Measurements from ENCODE around the gene COPB2. TPM values are rescaled to one million over a fixed set of nuclear protein-coding genes. Genes with fewer than 3 reads are reported as not detected.

The COPB2 gene
- total RNA-seq, 1 donor from 2014 or later: 113 TPM

DNA sequence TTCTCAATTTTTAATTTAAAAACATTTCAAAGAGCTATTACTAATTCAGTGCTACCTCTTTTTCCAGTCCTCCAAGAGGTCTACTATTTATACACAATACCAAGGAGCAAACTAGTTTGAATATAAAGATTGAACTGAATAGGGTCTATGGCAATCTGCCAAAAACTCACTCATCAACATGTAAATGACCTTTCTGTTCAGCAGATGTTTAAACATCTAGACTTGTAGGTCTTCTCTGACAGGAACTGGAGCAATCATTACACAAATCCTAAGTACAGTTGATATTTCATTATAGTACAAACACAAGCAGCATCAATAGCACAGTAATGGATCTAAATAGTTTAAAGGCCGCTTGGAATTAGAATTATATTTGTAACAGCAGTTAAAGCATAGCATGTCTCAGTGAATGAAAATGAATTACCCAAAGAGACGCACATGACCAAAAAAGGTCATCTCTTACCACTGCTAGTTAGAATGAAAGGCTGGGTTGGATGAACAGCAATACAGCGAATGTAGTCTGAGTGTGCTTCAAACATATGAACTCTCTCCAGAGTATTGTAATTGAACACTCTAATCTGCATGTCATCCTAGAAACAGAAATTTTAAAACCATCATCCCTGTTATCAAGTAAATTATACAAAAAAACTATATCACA, 10.7 kb downstream of the COPB2 start:
- H3K36me3 Mint-ChIP-seq (ENCODE audit: low read depth): no peaks in the 10 kb centered on the region
- H3K27me3 Mint-ChIP-seq (ENCODE audit: low read depth): no peaks in the 10 kb centered on the region
- H3K27ac Mint-ChIP-seq (ENCODE audit: unreplicated experiment): no peak overlapping the region
- no peaks in the 10 kb centered on the region for H3K9me3 Mint-ChIP-seq
- H3K4me3 Mint-ChIP-seq: no peak overlapping the region
- DNase-seq (ENCODE audit: low read depth, low spot score): no peak
- H3K4me1 Mint-ChIP-seq: no peaks in the 10 kb centered on the region
- no peak for TF ChIP-seq CTCF (conservative IDR thresholded peaks at IDR 0.05)

GRCh38 chr3:139377378-139377777, 12.1 kb downstream of the COPB2 start:
- no peaks in the 10 kb centered on the region for H3K4me1 Mint-ChIP-seq
- TF ChIP-seq CTCF (conservative IDR thresholded peaks at IDR 0.05): no peak
- no peaks in the 10 kb centered on the region for H3K9me3 Mint-ChIP-seq
- H3K4me3 Mint-ChIP-seq: no peak overlapping the region
- no peak for DNase-seq (ENCODE audit: low read depth, low spot score)
- no peaks in the 10 kb centered on the region for H3K36me3 Mint-ChIP-seq (ENCODE audit: low read depth)
- no peak overlapping the region for H3K27ac Mint-ChIP-seq (ENCODE audit: unreplicated experiment)
- no peaks in the 10 kb centered on the region for H3K27me3 Mint-ChIP-seq (ENCODE audit: low read depth)

DNA sequence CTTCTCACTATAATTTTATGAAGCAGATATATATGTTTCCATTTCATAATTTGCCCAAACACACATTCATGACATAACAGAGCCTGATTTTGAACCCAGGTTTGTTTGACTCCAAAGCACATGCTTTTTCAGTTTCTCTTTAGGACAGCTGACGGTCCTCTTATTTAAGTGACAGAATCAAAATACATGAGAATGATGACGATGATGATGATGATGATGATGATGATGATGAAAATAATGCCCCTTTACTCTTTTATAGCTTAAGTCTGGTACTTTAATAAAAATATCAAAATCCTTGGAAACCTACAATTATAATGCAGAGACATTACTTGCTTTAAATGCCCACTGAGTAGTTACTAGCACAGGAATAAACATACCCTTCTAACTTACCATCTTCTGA, 15.3 kb downstream of the COPB2 start:
- Mint-ChIP-seq H3K27me3 (ENCODE audit: low read depth) (no peaks in the 10 kb centered on the region), H3K36me3 (ENCODE audit: low read depth) (no peaks in the 10 kb centered on the region), H3K27ac (ENCODE audit: unreplicated experiment) (no peak overlapping the region), H3K4me3 (no peak overlapping the region), H3K4me1 (no peaks in the 10 kb centered on the region), H3K9me3 (no peaks in the 10 kb centered on the region)
- TF ChIP-seq CTCF (conservative IDR thresholded peaks at IDR 0.05): no peak
- no peak for DNase-seq (ENCODE audit: low read depth, low spot score)

DNA sequence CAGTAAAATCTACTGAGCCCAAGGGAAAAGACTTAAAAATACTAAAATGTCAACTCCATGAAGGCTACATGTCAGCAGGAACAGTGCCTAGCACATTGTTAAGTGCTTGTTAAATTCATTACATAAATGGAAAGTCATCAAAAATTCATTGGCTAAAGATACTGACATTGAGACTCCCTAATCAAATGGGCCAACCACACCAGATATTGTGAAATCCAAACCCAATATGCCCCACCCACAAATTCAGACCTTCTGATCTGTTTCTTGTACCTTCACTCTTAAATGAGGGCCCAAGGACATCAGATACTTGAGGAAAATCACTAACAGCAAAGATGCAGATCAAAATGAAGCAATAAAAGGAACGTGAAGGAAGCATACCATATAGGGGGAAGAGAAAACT, 24.9 kb downstream of the COPB2 start:
- no peak for TF ChIP-seq CTCF (conservative IDR thresholded peaks at IDR 0.05)
- Mint-ChIP-seq H3K4me1 (peaks cover 9% of the 10 kb centered on the region), H3K27me3 (ENCODE audit: low read depth) (no peaks in the 10 kb centered on the region), H3K4me3 (no peak overlapping the region), H3K9me3 (no peaks in the 10 kb centered on the region), H3K36me3 (ENCODE audit: low read depth) (peaks cover 14% of the 10 kb centered on the region), H3K27ac (ENCODE audit: unreplicated experiment) (no peak overlapping the region)
- DNase-seq (ENCODE audit: low read depth, low spot score): no peak

DNA sequence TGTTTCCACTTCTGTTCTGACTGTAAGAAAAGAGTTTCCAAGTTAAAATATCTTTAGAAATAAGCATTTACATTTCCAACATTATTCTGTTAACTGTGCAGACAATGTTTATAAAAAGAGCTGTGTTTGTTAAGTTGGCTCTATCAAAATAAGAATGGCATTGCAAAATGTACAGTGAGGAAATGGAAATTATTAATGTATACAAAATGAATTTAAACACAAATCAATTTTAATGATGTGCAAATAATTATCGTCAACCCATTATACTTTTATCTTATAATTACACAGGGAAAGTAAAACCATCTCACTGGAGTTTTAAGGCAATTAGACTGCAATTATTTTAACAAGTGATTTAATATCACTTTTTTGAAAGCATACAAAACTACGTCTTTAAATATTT, 28.2 kb downstream of the COPB2 start:
- TF ChIP-seq CTCF (conservative IDR thresholded peaks at IDR 0.05): no peak
- DNase-seq (ENCODE audit: low read depth, low spot score): no peak
- Mint-ChIP-seq H3K9me3 (no peaks in the 10 kb centered on the region), H3K36me3 (ENCODE audit: low read depth) (peaks cover 24% of the 10 kb centered on the region), H3K4me1 (peaks cover 20% of the 10 kb centered on the region), H3K4me3 (no peak overlapping the region), H3K27ac (ENCODE audit: unreplicated experiment) (no peak overlapping the region), H3K27me3 (ENCODE audit: low read depth) (no peaks in the 10 kb centered on the region)
